ENCODE data around the gene TARS3.
A peak's percentile ranks its signal among the peaks of the same experiment; 100 is the strongest.

Gene TARS3

DNA sequence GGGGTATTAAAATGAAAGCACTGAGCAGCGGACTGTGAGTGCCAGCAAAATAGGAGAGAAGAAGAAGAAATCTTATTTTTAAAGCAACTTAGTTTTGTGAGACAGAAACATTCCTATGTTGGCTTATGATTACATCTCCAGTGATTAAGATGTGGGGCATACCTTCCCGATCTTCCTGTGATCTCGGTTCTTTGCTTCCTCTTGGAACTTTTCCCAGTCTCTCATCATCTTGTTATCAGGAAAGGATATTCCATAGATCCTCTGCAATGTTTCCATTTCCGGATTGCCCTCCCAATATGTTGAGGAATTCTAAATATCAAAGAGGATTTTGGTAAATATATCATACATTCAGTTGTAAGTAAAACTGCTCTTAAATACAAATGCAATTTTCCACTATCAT lies 22.2 kb downstream of the TARS3 start:
- Mint-ChIP-seq H3K4me3 (no peak overlapping the region), H3K36me3 (ENCODE audit: low read depth) (peaks cover 85% of the 10 kb centered on the region), H3K27ac (peak overlapping the region; percentile 2), H3K9me3 (no peaks in the 10 kb centered on the region), H3K4me1 (no peaks in the 10 kb centered on the region), H3K27me3 (ENCODE audit: low read depth, poor library complexity) (no peaks in the 10 kb centered on the region)
- DNase-seq: no peak
- TF ChIP-seq CTCF (IDR thresholded peaks at IDR 0.05): no peak

DNA sequence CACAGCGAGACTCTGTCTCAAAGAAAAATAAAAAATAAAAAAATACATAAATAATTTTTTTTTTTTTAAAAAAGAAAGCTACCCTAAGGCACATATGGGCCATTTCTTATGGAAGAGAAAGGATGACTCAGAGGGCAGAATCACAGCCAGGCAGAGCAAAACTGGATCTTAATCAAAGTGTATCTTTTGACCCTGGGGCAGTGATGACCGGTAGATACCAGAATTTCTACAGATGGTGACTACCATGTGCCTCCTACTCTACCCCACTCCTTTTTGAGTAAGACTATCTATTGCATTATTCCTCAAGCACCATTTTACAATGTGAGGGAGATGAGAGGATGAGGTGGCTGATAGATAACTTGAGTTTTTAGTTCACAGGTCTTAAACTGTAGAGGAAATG lies 26.0 kb downstream of the TARS3 start:
- no peak for TF ChIP-seq CTCF (IDR thresholded peaks at IDR 0.05)
- H3K9me3 Mint-ChIP-seq: no peaks in the 10 kb centered on the region
- no peaks in the 10 kb centered on the region for H3K27me3 Mint-ChIP-seq (ENCODE audit: low read depth, poor library complexity)
- H3K4me3 Mint-ChIP-seq: no peak overlapping the region
- DNase-seq: no peak
- H3K36me3 Mint-ChIP-seq (ENCODE audit: low read depth): peaks cover 83% of the 10 kb centered on the region
- no peaks in the 10 kb centered on the region for H3K4me1 Mint-ChIP-seq
- no peak overlapping the region for H3K27ac Mint-ChIP-seq

- Mint-ChIP-seq H3K36me3 (ENCODE audit: low read depth) (peaks cover 86% of the 10 kb centered on the region), H3K4me1 (no peaks in the 10 kb centered on the region), H3K27me3 (ENCODE audit: low read depth, poor library complexity) (no peaks in the 10 kb centered on the region), H3K27ac (no peak overlapping the region), H3K4me3 (no peak overlapping the region), H3K9me3 (no peaks in the 10 kb centered on the region)
- no peak for DNase-seq
- TF ChIP-seq CTCF (IDR thresholded peaks at IDR 0.05): no peak
Measured at GRCh38 chr15:101697488-101697887, 26.8 kb downstream of the TARS3 start.

- H3K36me3 Mint-ChIP-seq (ENCODE audit: low read depth): peaks cover 82% of the 10 kb centered on the region
- TF ChIP-seq CTCF (IDR thresholded peaks at IDR 0.05): no peak
- no peaks in the 10 kb centered on the region for H3K4me1 Mint-ChIP-seq
- H3K4me3 Mint-ChIP-seq: no peak overlapping the region
- no peak for DNase-seq
- H3K27me3 Mint-ChIP-seq (ENCODE audit: low read depth, poor library complexity): no peaks in the 10 kb centered on the region
- H3K9me3 Mint-ChIP-seq: no peaks in the 10 kb centered on the region
- H3K27ac Mint-ChIP-seq: no peak overlapping the region
Measured at GRCh38 chr15:101696829-101697228, 27.4 kb downstream of the TARS3 start.

DNA sequence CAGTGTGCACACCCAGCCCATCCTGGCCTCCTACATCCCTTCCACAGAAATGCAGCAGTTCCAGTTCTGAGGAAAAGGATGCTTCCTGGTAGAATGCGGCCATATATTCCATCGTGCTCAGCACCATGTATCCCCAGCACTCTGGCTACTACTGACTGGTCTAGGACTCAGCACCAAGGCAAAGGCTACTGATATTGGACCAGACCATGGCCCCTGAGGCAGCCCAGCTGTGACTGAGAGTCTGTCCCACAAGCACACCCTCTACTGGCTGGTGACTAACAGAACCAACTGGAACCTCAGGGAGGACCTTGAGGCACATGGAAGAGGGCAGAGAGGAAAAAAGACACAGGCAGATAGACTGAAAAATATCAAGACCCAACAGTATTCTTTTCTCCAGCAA lies 30.0 kb downstream of the TARS3 start:
- H3K27ac Mint-ChIP-seq: no peak overlapping the region
- no peaks in the 10 kb centered on the region for H3K9me3 Mint-ChIP-seq
- no peak overlapping the region for H3K4me3 Mint-ChIP-seq
- H3K36me3 Mint-ChIP-seq (ENCODE audit: low read depth): peaks cover 67% of the 10 kb centered on the region
- no peaks in the 10 kb centered on the region for H3K27me3 Mint-ChIP-seq (ENCODE audit: low read depth, poor library complexity)
- DNase-seq: no peak
- TF ChIP-seq CTCF (IDR thresholded peaks at IDR 0.05): no peak
- H3K4me1 Mint-ChIP-seq: no peaks in the 10 kb centered on the region

DNA sequence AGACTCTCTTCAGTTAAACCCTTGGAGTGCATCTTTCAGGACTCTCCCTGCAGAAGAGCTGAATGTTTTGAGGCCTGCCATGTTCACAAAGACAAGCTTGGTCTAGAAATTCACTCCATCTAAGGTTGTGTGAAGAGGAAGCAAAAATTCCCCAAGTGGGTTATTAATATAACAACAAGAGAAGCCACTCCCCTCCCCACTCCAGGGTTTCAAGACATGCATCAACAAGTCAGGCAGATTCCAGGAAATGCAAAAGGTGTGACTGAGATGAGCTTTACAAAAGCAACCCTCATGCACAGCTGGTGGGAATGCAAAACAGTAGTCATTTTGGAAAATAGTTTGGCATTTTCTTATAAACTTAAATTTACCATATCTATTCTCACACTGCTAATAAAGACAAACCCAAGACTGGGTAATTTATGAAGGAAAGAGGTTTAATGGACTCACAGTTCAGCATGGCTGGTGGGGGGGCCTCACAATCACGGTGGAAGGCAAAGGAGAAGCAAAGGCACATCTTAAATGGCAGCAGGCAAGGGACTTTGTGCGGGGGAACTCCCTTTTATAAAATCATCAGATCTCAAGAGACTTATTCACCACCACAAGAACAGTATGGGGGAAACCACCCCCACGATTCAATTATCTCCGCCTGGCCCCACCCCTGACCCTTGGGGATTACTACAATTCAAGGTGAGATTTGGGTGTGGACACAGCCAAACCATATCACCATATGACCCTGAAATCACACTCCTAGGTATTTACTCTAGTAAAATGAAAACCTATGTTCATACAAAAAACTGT lies 31.3 kb downstream of the TARS3 start:
- peak overlapping the region; percentile 45 for H3K27ac Mint-ChIP-seq
- H3K4me3 Mint-ChIP-seq: no peak overlapping the region
- H3K27me3 Mint-ChIP-seq (ENCODE audit: low read depth, poor library complexity): no peaks in the 10 kb centered on the region
- TF ChIP-seq CTCF (IDR thresholded peaks at IDR 0.05): no peak
- peaks cover 58% of the 10 kb centered on the region for H3K36me3 Mint-ChIP-seq (ENCODE audit: low read depth)
- no peak for DNase-seq
- no peaks in the 10 kb centered on the region for H3K9me3 Mint-ChIP-seq
- H3K4me1 Mint-ChIP-seq: no peaks in the 10 kb centered on the region
